GM23248 (cell line): ENCODE data around the gene FLII.

ENCODE experiments used
- EZH2 ChIP-seq: fragments of 200-600 bp; sonication (generic); IDR thresholded peaks from 2 replicates; pipeline ENCODE4 v1.6.1; 2018; ENCODE audit warnings: antibody characterized with exemption, mild to moderate bottlenecking; ENCODE audit not compliant: insufficient read depth, poor library complexity, severe bottlenecking
- EZH2phosphoT487 ChIP-seq: fragments of 200-600 bp; sonication (generic); IDR thresholded peaks from 2 replicates; pipeline ENCODE4 v1.6.1; 2018; ENCODE audit warnings: antibody characterized with exemption, moderate library complexity, mild to moderate bottlenecking, low read depth; ENCODE audit not compliant: insufficient read depth

DNA sequence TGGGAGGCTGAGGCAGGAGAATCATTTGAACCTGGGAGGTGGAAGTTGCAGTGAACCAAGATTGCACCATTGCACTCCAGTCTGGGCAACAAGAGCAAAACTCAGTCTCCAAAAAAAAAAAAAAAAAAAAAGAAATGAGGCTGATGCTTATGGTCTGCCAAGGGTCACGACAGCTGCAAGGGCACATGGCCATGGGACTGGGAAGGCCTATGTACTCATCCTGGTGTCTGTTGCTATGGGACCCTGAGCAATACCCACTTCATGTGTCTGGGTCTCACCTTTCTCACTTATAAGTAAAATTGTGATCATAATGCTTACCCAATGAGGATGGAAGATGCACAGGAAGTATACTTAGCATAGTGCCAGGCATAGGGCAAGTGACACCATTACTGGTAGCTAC is 18.5 kb upstream of the FLII start:
- TF ChIP-seq EZH2: no peak
- no peak for TF ChIP-seq EZH2phosphoT487
